Smooth muscle cell (in vitro differentiated cells): ENCODE results near the gene KCNK16. TPM values are rescaled to one million over a fixed set of nuclear protein-coding genes. Genes with fewer than 3 reads are reported as not detected.

Experiments
- DNase-seq: peaks from one replicate; lab custom pipeline; 2025; ENCODE audit not compliant: unreplicated experiment; lab: John Stamatoyannopoulos, UW
- H2AFZ ChIP-seq: fragments of 200-600 bp; sonication (generic); 2 replicates; pipeline ENCODE4 v1.6.0; 2016; ENCODE audit warnings: antibody characterized with exemption, low read depth, mild to moderate bottlenecking
- H3F3A ChIP-seq: fragments of 200-600 bp; sonication (generic); 2 replicates; pipeline ENCODE4 v1.6.0; 2017; ENCODE audit warnings: antibody characterized with exemption, low read depth
- H3K27ac ChIP-seq: fragments of 200-600 bp; sonication (generic); 2 replicates; pipeline ENCODE4 v1.5.1; 2016; ENCODE audit warnings: low read depth, mild to moderate bottlenecking
- H3K27me3 ChIP-seq: fragments of 200-600 bp; sonication (generic); 2 replicates; pipeline ENCODE4 v1.6.1; 2016; ENCODE audit warnings: low read depth, mild to moderate bottlenecking
- H3K36me3 ChIP-seq: fragments of 200-600 bp; sonication (generic); 2 replicates; pipeline ENCODE4 v1.5.1; 2016; ENCODE audit warnings: low read depth
- H3K4me1 ChIP-seq: fragments of 200-600 bp; sonication (generic); 2 replicates; pipeline ENCODE4 v1.5.1; 2016; ENCODE audit warnings: low read depth
- H3K4me2 ChIP-seq: fragments of 200-600 bp; sonication (generic); 2 replicates; pipeline ENCODE4 v1.6.0; 2016; ENCODE audit warnings: mild to moderate bottlenecking
- H3K4me3 ChIP-seq: fragments of 200-600 bp; sonication (generic); 2 replicates; pipeline ENCODE4 v1.5.1; 2016; ENCODE audit warnings: mild to moderate bottlenecking
- H3K79me2 ChIP-seq: fragments of 200-600 bp; sonication (generic); 2 replicates; pipeline ENCODE4 v1.6.0; 2016; ENCODE audit warnings: low read depth, mild to moderate bottlenecking
- H3K9ac ChIP-seq: fragments of 200-600 bp; sonication (generic); 2 replicates; pipeline ENCODE4 v1.6.0; 2016; ENCODE audit warnings: low read depth
- H3K9me3 ChIP-seq: fragments of 200-600 bp; sonication (generic); replicated peaks from 2 replicates; pipeline ENCODE4 v1.5.1; 2016; ENCODE audit warnings: low read depth
- H4K20me1 ChIP-seq: fragments of 200-600 bp; sonication (generic); 2 replicates; pipeline ENCODE4 v1.6.0; 2016; ENCODE audit warnings: low read depth
- CTCF ChIP-seq: fragments of 200-600 bp; sonication (generic); IDR thresholded peaks from 2 replicates; pipeline ENCODE4 v1.5.1; 2017; ENCODE audit warnings: borderline replicate concordance, mild to moderate bottlenecking, antibody characterized with exemption; ENCODE audit not compliant: insufficient read depth, poor library complexity, severe bottlenecking
- WGBS: methylation state at CpG from one replicate; pipeline ENCODE4 v1.1.7; 2016; ENCODE audit warnings: low lambda C conversion rate; 5-methylcytosine and 5-hydroxymethylcytosine counted together
- polyA plus RNA-seq: library from polyadenylated mRNA; unstranded; fragments of >200 nt; fragmentation: Nextera tagmentation; extraction: Ambion mirVana; gene quantifications from 2 replicates; pipeline ENCODE4 v1.2.1, GENCODE V29; 2016
- total RNA-seq: library from RNA; depleted of rRNA; stranded (reverse); fragments of >200 nt; gene quantifications from 2 replicates; pipeline ENCODE4 v1.2.3, GENCODE V29; 2014

The KCNK16 gene
- total and polyA plus RNA-seq, 2 experiments from 2014 or later = not detected

GRCh38 chr6:39357998-39358686 lies 35.6 kb upstream of the KCNK16 start:
- no peak for TF ChIP-seq CTCF
- H3K4me1 ChIP-seq = no peaks in the 10 kb centered on the region
- H3K4me3 ChIP-seq = no peak overlapping the region
- peaks cover 3% of the 10 kb centered on the region for H3K27me3 ChIP-seq
- H3F3A ChIP-seq = no peaks in the 10 kb centered on the region
- H4K20me1 ChIP-seq = no peaks in the 10 kb centered on the region
- DNase-seq = no peak
- H2AFZ ChIP-seq = no peak overlapping the region
- H3K9ac ChIP-seq = no peak overlapping the region
- no peak overlapping the region for H3K4me2 ChIP-seq
- H3K36me3 ChIP-seq = no peaks in the 10 kb centered on the region
- no peaks in the 10 kb centered on the region for H3K79me2 ChIP-seq
- H3K9me3 ChIP-seq = no peaks in the 10 kb centered on the region
- WGBS = 77% methylated on average over 7 of the region's 7 CpGs
- no peak overlapping the region for H3K27ac ChIP-seq

GRCh38 chr6:39353698-39354315 lies 31.3 kb upstream of the KCNK16 start:
- Histone ChIP-seq H3K36me3 (no peaks in the 10 kb centered on the region), H3K4me1 (no peaks in the 10 kb centered on the region), H3K79me2 (no peaks in the 10 kb centered on the region), H3K27ac (no peak overlapping the region), H3K27me3 (peaks cover 8% of the 10 kb centered on the region), H2AFZ (no peak overlapping the region), H3K9me3 (no peaks in the 10 kb centered on the region), H3K9ac (no peak overlapping the region), H4K20me1 (no peaks in the 10 kb centered on the region), H3K4me2 (no peak overlapping the region), H3F3A (no peaks in the 10 kb centered on the region), H3K4me3 (no peak overlapping the region)
- TF ChIP-seq CTCF = no peak
- no peak for DNase-seq
- WGBS = 95% methylated on average over 7 of the region's 7 CpGs

GRCh38 chr6:39350723-39351505 lies 28.4 kb upstream of the KCNK16 start:
- Histone ChIP-seq H4K20me1 (no peaks in the 10 kb centered on the region), H3K4me3 (no peak overlapping the region), H2AFZ (no peak overlapping the region), H3K9me3 (no peaks in the 10 kb centered on the region), H3K9ac (no peak overlapping the region), H3K4me2 (no peak overlapping the region), H3K36me3 (no peaks in the 10 kb centered on the region), H3K79me2 (no peaks in the 10 kb centered on the region), H3K27ac (no peak overlapping the region), H3K27me3 (peaks cover 9% of the 10 kb centered on the region), H3F3A (no peaks in the 10 kb centered on the region), H3K4me1 (no peaks in the 10 kb centered on the region)
- no peak for TF ChIP-seq CTCF
- DNase-seq = no peak
- 95% methylated on average over 13 of the region's 13 CpGs for WGBS
